ENCODE results near the gene BANK1.

Gene BANK1

DNA sequence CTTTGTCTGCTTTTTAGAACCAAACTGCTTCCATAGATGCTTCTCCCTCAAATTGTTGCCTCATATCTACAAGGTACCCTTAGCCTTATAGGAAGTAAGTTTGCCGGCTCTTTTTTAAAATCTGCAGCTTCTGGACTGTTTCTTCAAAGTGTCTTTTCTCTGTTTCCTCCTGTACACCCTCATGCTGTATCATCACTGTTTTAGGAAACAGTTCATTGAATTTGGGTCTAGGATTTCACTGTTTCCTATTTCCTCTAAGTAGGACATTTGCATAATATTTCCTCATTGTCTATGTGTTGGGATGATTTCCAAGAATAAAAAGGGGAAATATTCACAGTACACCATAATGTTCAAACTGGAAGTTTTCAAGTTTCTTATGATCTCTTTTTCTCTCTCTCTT is 43.0 kb downstream of the BANK1 start:
- peak in 1 of 2 donors; percentile 22 for DNase-seq (ENCODE audit: low read depth in 2 of 2)
- H3K4me3 ChIP-seq (replicated peaks in 1 of 2; ENCODE audit: low read depth in 2 of 2, low read length in 2 of 2), result no peak overlapping the region
- TF ChIP-seq, protein P1, sequence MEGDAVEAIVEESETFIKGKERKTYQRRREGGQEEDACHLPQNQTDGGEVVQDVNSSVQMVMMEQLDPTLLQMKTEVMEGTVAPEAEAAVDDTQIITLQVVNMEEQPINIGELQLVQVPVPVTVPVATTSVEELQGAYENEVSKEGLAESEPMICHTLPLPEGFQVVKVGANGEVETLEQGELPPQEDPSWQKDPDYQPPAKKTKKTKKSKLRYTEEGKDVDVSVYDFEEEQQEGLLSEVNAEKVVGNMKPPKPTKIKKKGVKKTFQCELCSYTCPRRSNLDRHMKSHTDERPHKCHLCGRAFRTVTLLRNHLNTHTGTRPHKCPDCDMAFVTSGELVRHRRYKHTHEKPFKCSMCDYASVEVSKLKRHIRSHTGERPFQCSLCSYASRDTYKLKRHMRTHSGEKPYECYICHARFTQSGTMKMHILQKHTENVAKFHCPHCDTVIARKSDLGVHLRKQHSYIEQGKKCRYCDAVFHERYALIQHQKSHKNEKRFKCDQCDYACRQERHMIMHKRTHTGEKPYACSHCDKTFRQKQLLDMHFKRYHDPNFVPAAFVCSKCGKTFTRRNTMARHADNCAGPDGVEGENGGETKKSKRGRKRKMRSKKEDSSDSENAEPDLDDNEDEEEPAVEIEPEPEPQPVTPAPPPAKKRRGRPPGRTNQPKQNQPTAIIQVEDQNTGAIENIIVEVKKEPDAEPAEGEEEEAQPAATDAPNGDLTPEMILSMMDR (IDR thresholded peaks at IDR 0.05; ENCODE audit: low read depth, low read length), result no peak

DNA sequence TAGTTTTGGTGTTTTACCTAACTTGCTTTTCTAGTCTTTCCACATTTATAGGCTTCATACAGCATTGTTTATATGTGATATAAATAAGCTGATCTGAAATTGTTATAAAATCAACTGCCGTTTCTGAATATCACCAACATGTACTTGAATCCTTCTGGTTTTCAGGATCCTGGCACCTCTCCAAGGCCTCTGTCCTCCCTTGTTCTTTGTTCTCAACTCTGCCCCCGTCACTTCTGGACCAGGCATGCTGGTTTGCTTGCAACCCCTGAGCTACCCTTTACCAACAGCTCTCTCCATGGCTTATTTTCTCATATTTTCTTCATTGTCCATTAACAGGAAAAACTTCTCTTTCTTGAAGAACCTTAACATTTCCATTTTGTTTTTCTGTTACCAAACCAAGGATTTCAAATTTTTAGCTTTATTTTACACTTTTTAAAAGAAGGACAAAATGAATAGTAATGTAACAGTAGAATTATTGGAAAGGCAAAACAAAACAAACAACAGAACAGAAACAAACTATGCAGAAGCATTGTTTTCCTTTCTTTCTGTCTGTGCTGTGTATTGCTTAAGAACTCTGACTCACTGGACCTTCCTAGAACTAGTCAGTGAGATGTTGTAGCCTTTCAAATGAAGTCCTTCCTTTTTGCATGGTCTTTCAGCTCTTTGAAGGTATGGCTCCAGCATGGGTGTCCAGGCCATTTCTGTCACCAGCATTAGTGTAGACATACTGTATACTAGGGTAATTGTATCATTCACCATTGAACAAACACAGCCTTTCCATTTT is 44.8 kb downstream of the BANK1 start:
- peak; percentile 75 to 85 for DNase-seq (ENCODE audit: low read depth in 2 of 2)
- H3K4me3 ChIP-seq (replicated peaks in 1 of 2; ENCODE audit: low read depth in 2 of 2, low read length in 2 of 2), result peak overlapping the region in 1 of 2 donors; percentile 8
- TF ChIP-seq, protein P1 (IDR thresholded peaks at IDR 0.05; ENCODE audit: low read depth, low read length), result no peak

DNA sequence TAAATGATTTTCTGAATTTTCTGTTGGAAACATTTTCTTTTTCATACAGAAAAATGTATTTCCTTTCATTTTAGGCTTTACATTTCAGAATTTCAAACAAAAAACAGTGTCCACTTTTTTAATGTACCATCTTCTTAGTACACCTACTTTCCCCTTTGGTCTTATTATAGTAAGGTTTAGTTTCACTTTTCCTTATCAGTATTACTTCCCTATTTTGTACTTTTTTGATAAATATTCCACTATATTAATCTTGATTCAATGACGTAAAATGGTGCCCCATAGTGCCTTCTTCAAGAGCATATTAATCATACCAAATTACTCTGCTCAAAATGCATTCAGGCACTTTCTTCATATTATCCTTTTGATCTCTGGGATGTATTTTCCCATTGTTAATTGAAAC is 52.5 kb downstream of the BANK1 start:
- DNase-seq (ENCODE audit: low read depth in 2 of 2), result no peak
- TF ChIP-seq, protein P1 (IDR thresholded peaks at IDR 0.05; ENCODE audit: low read depth, low read length), result no peak
- no peak overlapping the region for H3K4me3 ChIP-seq (replicated peaks in 1 of 2; ENCODE audit: low read depth in 2 of 2, low read length in 2 of 2)

DNA sequence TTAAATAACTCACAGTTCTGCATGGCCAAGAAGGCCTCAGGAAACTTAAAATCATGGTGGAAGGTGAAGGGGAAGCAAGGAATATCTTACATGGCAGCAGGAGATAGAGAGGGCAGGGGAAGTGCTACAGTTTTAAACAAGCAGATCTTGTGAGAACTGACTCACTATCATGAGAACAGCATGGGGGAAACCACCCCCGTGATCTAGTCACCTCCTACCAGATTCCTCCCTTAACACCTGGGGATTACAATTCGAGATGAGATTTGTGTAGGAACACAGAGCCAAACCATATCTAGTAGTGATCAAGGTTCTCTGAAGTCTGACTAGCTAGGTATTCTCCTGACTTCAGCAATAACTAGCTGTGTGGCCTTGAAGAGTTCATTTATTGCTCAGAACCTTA is 56.0 kb downstream of the BANK1 start:
- TF ChIP-seq, protein P1 (IDR thresholded peaks at IDR 0.05; ENCODE audit: low read depth, low read length), result no peak

DNA sequence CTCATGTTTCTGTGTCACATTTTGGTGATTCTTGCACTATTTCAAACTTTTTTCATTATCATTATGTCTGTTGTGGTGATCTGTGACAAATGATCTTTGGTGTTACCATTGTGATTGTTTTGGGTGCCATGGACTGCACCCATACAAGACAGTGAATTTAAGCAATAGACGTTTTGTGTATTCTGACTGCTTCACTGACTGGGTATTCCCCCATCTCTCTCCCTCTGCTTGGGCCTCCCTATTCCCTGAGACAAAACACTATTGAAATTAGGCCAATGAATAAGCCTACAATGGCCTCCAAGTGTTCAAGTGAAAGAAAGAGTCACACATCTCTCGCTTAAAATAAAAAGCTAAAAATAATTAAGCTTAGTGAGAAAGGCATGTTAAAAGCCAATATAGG is 60.2 kb downstream of the BANK1 start:
- no peak overlapping the region for H3K4me3 ChIP-seq (replicated peaks in 1 of 2; ENCODE audit: low read depth in 2 of 2, low read length in 2 of 2)
- DNase-seq (ENCODE audit: low read depth in 2 of 2), result no peak
- TF ChIP-seq, protein P1 (IDR thresholded peaks at IDR 0.05; ENCODE audit: low read depth, low read length), result no peak

More for the DNA sequence above, 56.0 kb downstream of the BANK1 start:
- no peak for DNase-seq (ENCODE audit: low read depth in 2 of 2)
- no peak overlapping the region for H3K4me3 ChIP-seq (replicated peaks in 1 of 2; ENCODE audit: low read depth in 2 of 2, low read length in 2 of 2)

DNA sequence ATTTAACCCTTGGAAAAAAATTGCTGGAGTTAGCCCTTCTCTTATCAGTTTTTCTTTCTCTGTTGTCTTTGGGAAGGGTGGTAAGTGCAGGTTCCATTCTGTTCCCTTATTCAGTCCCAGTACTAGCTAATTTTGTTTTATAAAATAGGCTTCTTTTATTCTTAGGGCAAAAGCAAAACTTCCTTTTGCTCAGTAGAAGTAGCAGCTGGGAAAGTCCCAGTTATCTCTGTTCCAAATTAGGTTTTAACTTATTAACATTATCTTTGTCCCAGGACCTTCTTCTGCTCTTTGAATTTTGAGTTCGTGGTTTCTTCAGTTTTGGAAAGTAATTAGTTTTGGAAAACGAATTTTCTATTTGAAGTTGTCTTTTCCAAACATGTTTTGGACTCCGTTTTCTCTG is 61.1 kb downstream of the BANK1 start:
- no peak for DNase-seq (ENCODE audit: low read depth in 2 of 2)
- TF ChIP-seq, protein P1 (IDR thresholded peaks at IDR 0.05; ENCODE audit: low read depth, low read length), result no peak
- no peak overlapping the region for H3K4me3 ChIP-seq (replicated peaks in 1 of 2; ENCODE audit: low read depth in 2 of 2, low read length in 2 of 2)

All from cardiac fibroblast (primary cell).